ENCODE results near the gene CDH26. TPM values are rescaled to one million over a fixed set of nuclear protein-coding genes. Genes with fewer than 3 reads are reported as not detected.

The CDH26 gene
- total and polyA plus RNA-seq, 10 of the 15 experiments (the other 5 are each of a cell fraction or from before 2014, with no cell fraction given) = 0.03 to 0.19 (median 0.08) TPM; not detected in 4

GRCh38 chr20:60035486-60035885 is 77.3 kb downstream of the CDH26 start:
- no peak overlapping the region for H3K4me3 ChIP-seq
- no peaks in the 10 kb centered on the region for H3K36me3 ChIP-seq (ENCODE audit: control insufficient read depth in 2 of 2, insufficient read depth in 2 of 2, low read length in 1 of 2)
- POLR2A ChIA-PET = no interaction called here
- ATAC-seq (no peak), FAIRE-seq (no peak), DNase-seq (ENCODE audit: low read depth, low spot score) (no peak)
- H3K27me3 ChIP-seq (replicated peaks in 1 of 2; ENCODE audit: control insufficient read depth in 2 of 2, insufficient read depth in 2 of 2, low read length in 1 of 2) = peaks cover 0 to 2% of the 10 kb centered on the region in 2 experiments; a peak in 1 of 4 replicates
- H3K27ac ChIP-seq (ENCODE audit: control insufficient read depth, insufficient read depth) = no peak overlapping the region
- RAD21 ChIA-PET (ENCODE audit: unreplicated experiment) = no interaction called here
- H4K20me1 ChIP-seq (ENCODE audit: control insufficient read depth, insufficient read depth) = no peaks in the 10 kb centered on the region
- H2AFZ ChIP-seq (ENCODE audit: control insufficient read depth, low read depth, low read length) = no peak overlapping the region
- in situ Hi-C loops (cut with MboI) (no loop called here), intact Hi-C loops (cut with micrococcal nuclease; ENCODE audit: unreplicated experiment) (no loop called here)
- TF ChIP-seq ZSCAN29 (IDR thresholded peaks at IDR 0.05) (no peak), IKZF1 (conservative IDR thresholded peaks at IDR 0.05) (no peak), HSF1 (IDR thresholded peaks at IDR 0.05; ENCODE audit: low read depth, low read length) (no peak), IRF4 (IDR thresholded peaks at IDR 0.05; ENCODE audit: low read depth, low read length) (no peak), MLLT1 (IDR thresholded peaks at IDR 0.05) (no peak), E4F1 (IDR thresholded peaks at IDR 0.05; ENCODE audit: borderline replicate concordance, partially characterized antibody) (no peak), RELA (IDR thresholded peaks at IDR 0.05; ENCODE audit: borderline replicate concordance, partially characterized antibody) (no peak), POLR2AphosphoS2 (IDR thresholded peaks at IDR 0.05; ENCODE audit: low read depth, low read length) (no peak), MYC (IDR thresholded peaks at IDR 0.05; ENCODE audit: insufficient read depth, insufficient read length, insufficient replicate concordance, low read length, severe bottlenecking) (no peak), YY1 (IDR thresholded peaks at IDR 0.05; ENCODE audit: low read depth, low read length) (no peak), RFX5 (IDR thresholded peaks at IDR 0.05; ENCODE audit: low read depth, low read length) (no peak), CHD4 (IDR thresholded peaks at IDR 0.05) (no peak), PAX5 (IDR thresholded peaks at IDR 0.05; ENCODE audit: borderline replicate concordance, low read depth, low read length) (no peak), MTA3 (IDR thresholded peaks at IDR 0.05; ENCODE audit: borderline replicate concordance, low read length) (no peak), NFYA (IDR thresholded peaks at IDR 0.05; ENCODE audit: borderline replicate concordance, low read depth, low read length) (no peak), CBFB (IDR thresholded peaks at IDR 0.05; ENCODE audit: low read depth) (no peak)
- H3K9me3 ChIP-seq (replicated peaks; ENCODE audit: control insufficient read depth, insufficient read depth, low read length) = peaks cover 2% of the 10 kb centered on the region; the same call in 1 of the 3 replicates
- H3K9ac ChIP-seq (ENCODE audit: control insufficient read depth, insufficient read depth, low read length) = no peak overlapping the region
- no peaks in the 10 kb centered on the region for H3K79me2 ChIP-seq (ENCODE audit: control insufficient read depth, insufficient read depth, low read length)
- no TSS peak for BruUV-seq (replicated peaks)
- H3K4me1 ChIP-seq (ENCODE audit: control insufficient read depth, insufficient read depth, low read length) = no peaks in the 10 kb centered on the region
- CTCF ChIA-PET = no interaction called here
- SMC1A ChIA-PET (ENCODE audit: uncharacterized antibody, unreplicated experiment) = no interaction called here
- WGBS (ENCODE audit: insufficient coverage, insufficient replicate concordance, low lambda C conversion rate, missing lambda C conversion rate) = 4% methylated on average over 6 of the region's 6 CpGs
- H3K4me2 ChIP-seq (ENCODE audit: control insufficient read depth, insufficient read depth) = no peak overlapping the region
